Esophagus squamous epithelium (tissue), 4 donors: ENCODE results near the gene TMEM221.

Source experiments
- CTCF ChIP-seq, 6 experiments: fragments of 450-650 bp in 4 of 6; fragments of 200-600 bp in 2 of 6; sonication (generic) in 2 of 6; IDR thresholded peaks; one replicate each; pipeline ENCODE4 v1.5.1; 2016 to 2019; ENCODE audit warnings: antibody characterized with exemption in 6 of 6, mild to moderate bottlenecking in 4 of 6, moderate library complexity in 4 of 6
- POLR2A ChIP-seq, 4 donors: fragments of 450-650 bp; IDR thresholded peaks; one replicate each; pipeline ENCODE4 v1.6.1; 2017; ENCODE audit warnings: antibody characterized with exemption in 4 of 4, mild to moderate bottlenecking in 4 of 4, moderate library complexity in 3 of 4

- TF ChIP-seq CTCF (IDR thresholded peaks at IDR 0.05) (no peak), POLR2A (IDR thresholded peaks at IDR 0.05) (no peak)
These were observed 7.7 kb upstream of the TMEM221 start for GRCh38 chr19:17456127-17456526.
